CD4-positive, alpha-beta T cell (primary cell): Measurements from ENCODE around the gene GALK1. TPM values are rescaled to one million over a fixed set of nuclear protein-coding genes. Genes with fewer than 3 reads are reported as not detected.

Source experiments
- ATAC-seq: fragments of 200-7000 bp; cut with Tn5 transposase; one replicate; pipeline ENCODE4 v1.10.0; 2022; ENCODE audit warnings: mild to moderate bottlenecking; ENCODE audit not compliant: poor library complexity
- CTCF ChIA-PET: fragments of 350-600 bp; sonication (Branson Sonifier 250); formaldehyde crosslinking; loops from one replicate; lab custom pipeline; 2021; ENCODE audit warnings: antibody characterized with exemption, inconsistent platforms; lab: Charles Lee
- POLR2A ChIA-PET: fragments of 350-600 bp; sonication (Branson Sonifier 250); formaldehyde crosslinking; loops from one replicate; lab custom pipeline; 2021; ENCODE audit warnings: antibody characterized with exemption, inconsistent platforms; lab: Charles Lee
- DNase-seq, 14 experiments: peaks; one replicate each; pipeline ENCODE4 v3.0.0-alpha.2; 2013 to 2020; ENCODE audit warnings: mixed read lengths in 2 of 14
- H3K27ac ChIP-seq, 2 donors: one replicate each; pipeline versions ENCODE4 v1.5.1 to v1.7.0; 2013; ENCODE audit warnings: low read length in 2 of 2, low read depth in 1 of 2, mild to moderate bottlenecking in 1 of 2
- H3K27me3 ChIP-seq, 2 experiments: 1 replicate in 1 of 2; 2 replicates in 1 of 2; pipeline versions ENCODE4 v1.6.1 to v1.7.0; 2013; ENCODE audit warnings: low read length in 2 of 2, control low read depth in 1 of 2, mild to moderate bottlenecking in 1 of 2, moderate library complexity in 1 of 2; ENCODE audit not compliant: insufficient read depth in 2 of 2, control insufficient read depth in 1 of 2
- H3K36me3 ChIP-seq: one replicate; pipeline ENCODE4 v1.6.1; 2013; ENCODE audit warnings: low read length, control low read depth; ENCODE audit not compliant: insufficient read depth
- H3K4me1 ChIP-seq: one replicate; pipeline ENCODE4 v1.6.1; 2013; ENCODE audit warnings: low read length, control low read depth; ENCODE audit not compliant: insufficient read depth
- H3K4me3 ChIP-seq: one replicate; pipeline ENCODE4 v1.5.1; 2013; ENCODE audit warnings: mild to moderate bottlenecking, low read length, moderate library complexity
- H3K9me3 ChIP-seq, 2 experiments: 1 replicate in 1 of 2; 2 replicates in 1 of 2; pipeline versions ENCODE4 v1.6.1 to v1.7.0; 2013; ENCODE audit warnings: low read length in 2 of 2, mild to moderate bottlenecking in 2 of 2, control low read depth in 1 of 2, moderate library complexity in 1 of 2; ENCODE audit not compliant: control insufficient read depth in 1 of 2, insufficient read depth in 1 of 2
- H3K27ac Mint-ChIP-seq: one replicate; pipeline ENCODE4 v1.8.0; 2020; ENCODE audit warnings: mixed read lengths
- H3K27me3 Mint-ChIP-seq: one replicate; pipeline ENCODE4 v1.8.0; 2021; ENCODE audit warnings: mixed read lengths
- H3K36me3 Mint-ChIP-seq: one replicate; pipeline ENCODE4 v1.8.0; 2021; ENCODE audit warnings: low read depth, mixed read lengths
- H3K4me1 Mint-ChIP-seq: one replicate; pipeline ENCODE4 v1.8.0; 2021; ENCODE audit warnings: low read depth, mixed read lengths
- H3K4me3 Mint-ChIP-seq: one replicate; pipeline ENCODE4 v1.8.0; 2020; ENCODE audit warnings: mild to moderate bottlenecking, mixed read lengths
- H3K9me3 Mint-ChIP-seq: one replicate; pipeline ENCODE4 v1.8.0; 2020; ENCODE audit warnings: mixed read lengths
- intact Hi-C, 2 experiments: fragments of 100-400 bp; cut with DNase I in 1 of 2; cut with micrococcal nuclease in 1 of 2; formaldehyde crosslinking; loops; one replicate each; pipeline versions ENCODE4 v1.15.1 to v1.9.0; 2023 to 2025; cut with DNase I, micrococcal nuclease
- total RNA-seq, 174 experiments: library from RNA in 2 of 174; stranded (reverse) in 2 of 174; gene quantifications; one replicate each; pipeline ENCODE4 v1.2.3 and lab custom pipeline; 2021 to 2026
- TF ChIP-seq, protein P1 (sequence below): fragments of 200-600 bp; IDR thresholded peaks from one replicate; pipeline ENCODE4 v1.8.0; 2022; ENCODE audit warnings: antibody characterized with exemption, mild to moderate bottlenecking

GALK1 gene
- total RNA-seq, 2 experiments from 2014 or later: 5.9 to 6.0 TPM

DNA sequence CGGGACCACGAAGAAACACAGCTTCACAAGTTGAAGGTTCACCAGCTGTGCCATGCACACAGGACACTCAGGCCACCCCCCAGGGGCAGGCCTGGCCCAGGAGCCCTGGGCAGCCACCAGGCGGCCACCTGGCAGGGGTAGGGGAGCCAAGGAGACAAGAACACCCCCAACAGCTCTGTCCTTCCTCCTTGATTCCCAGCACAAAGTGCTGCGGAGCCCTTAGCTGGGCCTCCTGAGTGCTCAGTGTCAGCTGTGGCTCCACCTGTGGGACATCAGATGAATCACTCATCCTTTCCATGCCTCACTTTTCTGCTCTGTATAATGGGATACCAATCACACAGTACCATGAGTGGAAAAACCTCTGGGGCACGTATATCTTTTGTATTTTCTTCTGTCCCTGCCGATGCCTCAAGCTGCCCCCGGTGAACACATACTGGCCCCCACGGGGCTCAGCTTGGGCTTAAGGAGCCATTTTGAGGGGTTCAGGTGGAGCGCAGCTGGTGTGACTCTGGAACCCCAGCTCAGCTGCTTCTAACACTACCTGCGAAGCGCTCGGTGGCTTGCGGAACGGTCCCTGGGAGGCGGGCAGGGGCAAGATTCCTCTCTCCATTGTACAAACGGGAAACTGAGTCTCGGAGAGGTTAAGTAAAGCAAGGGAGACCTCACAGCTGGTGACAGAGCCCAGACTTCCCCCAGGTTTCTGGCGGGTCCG lies 12.0 kb downstream of the GALK1 start:
- no peak overlapping the region for H3K27ac Mint-ChIP-seq

DNA sequence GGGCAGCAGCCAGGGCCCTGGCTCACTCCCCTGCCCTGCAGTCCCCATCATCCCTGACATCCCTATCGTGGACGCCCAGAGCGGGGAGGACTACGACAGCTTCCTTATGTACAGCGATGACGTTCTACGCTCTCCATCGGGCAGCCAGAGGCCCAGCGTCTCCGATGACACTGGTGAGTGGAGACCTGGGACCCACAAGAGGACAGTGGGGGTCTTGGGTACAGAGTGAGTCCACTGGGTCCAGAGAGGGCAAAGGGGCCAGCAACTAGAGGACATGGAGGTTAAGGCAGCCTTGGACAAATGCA lies 12.6 kb downstream of the GALK1 start:
- H3K27ac Mint-ChIP-seq: no peak overlapping the region
- ATAC-seq: no peak

More for the DNA sequence above, 12.0 kb downstream of the GALK1 start:
- peak in 2 of 14 experiments; percentile 25 to 50 for DNase-seq
- peaks cover 3% of the 10 kb centered on the region for H3K27me3 Mint-ChIP-seq
- ChIA-PET CTCF (interaction anchor here (0.6 to 2.6 kb wide), 34 partner anchors 8 to 482 kb away, joined by 3 to 51 read pairs (median 4); partner anchors contain the start of genes GALK1, ITGB4, MIF4GD and MRPL38), POLR2A (interaction anchor here (0.7 to 3.3 kb wide), 25 partner anchors 9 to 347 kb away, joined by 3 to 58 read pairs (median 4); partner anchors contain the start of genes GALK1, GRB2, ITGB4 and RECQL5)
- H3K4me3 Mint-ChIP-seq: peak overlapping the region; percentile 48
- peak overlapping the region; percentile 52 for H3K4me3 ChIP-seq
- no peak for ATAC-seq
- no peak overlapping the region for H3K27ac ChIP-seq
- H3K27me3 ChIP-seq: no peaks in the 10 kb centered on the region
- H3K9me3 Mint-ChIP-seq: no peaks in the 10 kb centered on the region
- H3K36me3 Mint-ChIP-seq: no peaks in the 10 kb centered on the region
- peaks cover 12% of the 10 kb centered on the region for H3K4me1 Mint-ChIP-seq
- H3K36me3 ChIP-seq: no peaks in the 10 kb centered on the region
- intact Hi-C loops: loop anchor here in 1 of 2 experiments (1.0 to 10.0 kb wide), 4 partner anchors 34 to 488 kb away; partner anchors contain the start of genes GGA3 and MRPS7
- no peaks in the 10 kb centered on the region for H3K9me3 ChIP-seq
- TF ChIP-seq, protein P1, sequence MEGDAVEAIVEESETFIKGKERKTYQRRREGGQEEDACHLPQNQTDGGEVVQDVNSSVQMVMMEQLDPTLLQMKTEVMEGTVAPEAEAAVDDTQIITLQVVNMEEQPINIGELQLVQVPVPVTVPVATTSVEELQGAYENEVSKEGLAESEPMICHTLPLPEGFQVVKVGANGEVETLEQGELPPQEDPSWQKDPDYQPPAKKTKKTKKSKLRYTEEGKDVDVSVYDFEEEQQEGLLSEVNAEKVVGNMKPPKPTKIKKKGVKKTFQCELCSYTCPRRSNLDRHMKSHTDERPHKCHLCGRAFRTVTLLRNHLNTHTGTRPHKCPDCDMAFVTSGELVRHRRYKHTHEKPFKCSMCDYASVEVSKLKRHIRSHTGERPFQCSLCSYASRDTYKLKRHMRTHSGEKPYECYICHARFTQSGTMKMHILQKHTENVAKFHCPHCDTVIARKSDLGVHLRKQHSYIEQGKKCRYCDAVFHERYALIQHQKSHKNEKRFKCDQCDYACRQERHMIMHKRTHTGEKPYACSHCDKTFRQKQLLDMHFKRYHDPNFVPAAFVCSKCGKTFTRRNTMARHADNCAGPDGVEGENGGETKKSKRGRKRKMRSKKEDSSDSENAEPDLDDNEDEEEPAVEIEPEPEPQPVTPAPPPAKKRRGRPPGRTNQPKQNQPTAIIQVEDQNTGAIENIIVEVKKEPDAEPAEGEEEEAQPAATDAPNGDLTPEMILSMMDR: no peak
- H3K4me1 ChIP-seq: peaks cover 32% of the 10 kb centered on the region

More for the DNA sequence above, 12.6 kb downstream of the GALK1 start:
- TF ChIP-seq, protein P1: no peak
- peaks cover 36% of the 10 kb centered on the region for H3K4me1 ChIP-seq
- DNase-seq: peak in 1 of 14 experiments; percentile 41
- no peaks in the 10 kb centered on the region for H3K36me3 Mint-ChIP-seq
- H3K4me3 ChIP-seq: no peak overlapping the region
- no peaks in the 10 kb centered on the region for H3K27me3 ChIP-seq
- peak overlapping the region; percentile 20 for H3K4me3 Mint-ChIP-seq
- CTCF ChIA-PET: interaction anchor here (1.7 to 2.6 kb wide), 4 partner anchors 27 to 119 kb away, joined by 3 to 51 read pairs (median 15); partner anchors contain the start of gene SMIM5
- POLR2A ChIA-PET: interaction anchor here (2.2 to 3.3 kb wide), 2 partner anchors 25 to 103 kb away, joined by 26 to 58 read pairs; partner anchors contain the start of gene WBP2
- H3K9me3 ChIP-seq: no peaks in the 10 kb centered on the region
- H3K27ac ChIP-seq: no peak overlapping the region
- H3K27me3 Mint-ChIP-seq: peaks cover 3% of the 10 kb centered on the region
- H3K9me3 Mint-ChIP-seq: no peaks in the 10 kb centered on the region
- peaks cover 12% of the 10 kb centered on the region for H3K4me1 Mint-ChIP-seq
- no peaks in the 10 kb centered on the region for H3K36me3 ChIP-seq
- intact Hi-C loops: loop anchor here in 1 of 2 experiments (2.0 to 10.0 kb wide), 3 partner anchors 35 to 488 kb away; partner anchors contain the start of genes GGA3 and MRPS7
